HepG2 (cell line): ENCODE data around the gene TTC6. TPM values are rescaled to one million over a fixed set of nuclear protein-coding genes. Genes with fewer than 3 reads are reported as not detected.

Experiments used
- ADNP ChIP-seq: sonication (generic); formaldehyde crosslinking; IDR thresholded peaks from 2 replicates; pipeline ENCODE4 v1.4.0; 2020; ENCODE audit warnings: missing genetic modification reagents
- BHLHE40 ChIP-seq: IDR thresholded peaks from 2 replicates; pipeline ENCODE4 v1.6.1; 2011; ENCODE audit warnings: low read length, improper control_type of control experiment
- EZH2 ChIP-seq: conservative IDR thresholded peaks from 2 replicates; pipeline ENCODE4 v1.6.1; 2012; ENCODE audit warnings: mild to moderate bottlenecking, low read depth, low read length, moderate library complexity
- HMG20B ChIP-seq: conservative IDR thresholded peaks from 2 replicates; pipeline ENCODE4 v1.6.1; 2016; ENCODE audit warnings: missing genetic modification reagents, missing compliant biosample characterization
- NFAT5 ChIP-seq: sonication (generic); formaldehyde crosslinking; IDR thresholded peaks from 2 replicates; pipeline ENCODE4 v1.4.0; 2020; ENCODE audit warnings: missing genetic modification reagents
- NR2F1 ChIP-seq, 2 experiments: fragments of 450-650 bp in 1 of 2; formaldehyde crosslinking in 1 of 2; IDR thresholded peaks; 2 replicates each; pipeline versions ENCODE4 v1.5.0 to v1.6.1; 2016 to 2020; ENCODE audit warnings: mild to moderate bottlenecking in 1 of 2, missing compliant biosample characterization in 1 of 2, missing genetic modification reagents in 1 of 2, moderate library complexity in 1 of 2
- PAWR ChIP-seq: sonication (generic); formaldehyde crosslinking; IDR thresholded peaks from 2 replicates; pipeline ENCODE4 v1.4.0; 2020; ENCODE audit warnings: missing genetic modification reagents, mild to moderate bottlenecking, borderline replicate concordance
- PLRG1 ChIP-seq: fragments of 450-650 bp; conservative IDR thresholded peaks from 2 replicates; pipeline ENCODE4 v1.6.1; 2016
- SIN3B ChIP-seq: fragments of 150-350 bp; IDR thresholded peaks from 2 replicates; pipeline ENCODE4 v1.6.1; 2014; ENCODE audit warnings: low read length
- TCF12 ChIP-seq, 2 experiments: fragments of 450-650 bp in 1 of 2; sonication (generic) in 1 of 2; formaldehyde crosslinking in 1 of 2; IDR thresholded peaks; 2 replicates each; pipeline versions ENCODE4 v1.6.1 to v1.8.0; 2017 to 2022; ENCODE audit warnings: antibody characterized with exemption in 1 of 2, mild to moderate bottlenecking in 1 of 2, missing genetic modification reagents in 1 of 2, moderate library complexity in 1 of 2
- TMF1 ChIP-seq: sonication (generic); formaldehyde crosslinking; IDR thresholded peaks from 2 replicates; pipeline ENCODE4 v1.8.1; 2022; ENCODE audit warnings: low read depth, missing genetic modification reagents
- XBP1 ChIP-seq: sonication (generic); formaldehyde crosslinking; IDR thresholded peaks from 2 replicates; pipeline ENCODE4 v1.5.0; 2020; ENCODE audit warnings: missing genetic modification reagents
- ZNF251 ChIP-seq: sonication (generic); formaldehyde crosslinking; IDR thresholded peaks from 2 replicates; pipeline ENCODE4 v1.9.0; 2021; ENCODE audit warnings: mild to moderate bottlenecking, missing genetic modification reagents
- ZNF709 ChIP-seq: sonication (generic); formaldehyde crosslinking; IDR thresholded peaks from 2 replicates; pipeline ENCODE4 v1.5.0; 2020; ENCODE audit warnings: mild to moderate bottlenecking, missing genetic modification reagents
- polyA plus RNA-seq, 8 experiments: library from polyadenylated mRNA; depleted of rRNA in 3 of 8; stranded (reverse) in 7 of 8; unstranded in 1 of 8; fragments of >200 nt; fragmentation: Illumina TruSeq in 4 of 8; extraction: Trizol in 4 of 8; gene quantifications; 2 replicates each; pipeline versions ENCODE4 v1.2.1 to v1.2.3, GENCODE V29; 2011 to 2016; ENCODE audit warnings: low read depth in 4 of 8, missing spikeins in 1 of 8, mixed read lengths in 1 of 8; ENCODE audit not compliant: insufficient read depth in 1 of 8
- total RNA-seq, 5 experiments: library from RNA; depleted of rRNA; stranded (reverse); fragments of >200 nt; fragmentation: Illumina TruSeq; extraction: Trizol; gene quantifications; 2 replicates each; pipeline ENCODE4 v1.2.3, GENCODE V29; 2016; ENCODE audit warnings: low read depth in 1 of 5
- TF ChIP-seq, protein P1 (sequence below), 2 experiments: sonication (generic) in 1 of 2; formaldehyde crosslinking in 1 of 2; IDR thresholded peaks; 2 replicates each; pipeline versions ENCODE4 v1.5.1 to v1.6.1; 2011 to 2020; ENCODE audit warnings: borderline replicate concordance in 1 of 2, low read depth in 1 of 2, low read length in 1 of 2, mild to moderate bottlenecking in 1 of 2, missing genetic modification reagents in 1 of 2, moderate library complexity in 1 of 2
- TF ChIP-seq, protein P2 (sequence below): sonication (generic); formaldehyde crosslinking; IDR thresholded peaks from 2 replicates; pipeline ENCODE4 v1.4.0; 2020; ENCODE audit warnings: mild to moderate bottlenecking, missing genetic modification reagents, borderline replicate concordance

Gene TTC6
- total and polyA plus RNA-seq, 2 of the 13 experiments (the other 11 are each of a cell fraction or from before 2014, with no cell fraction given): 9.3 to 27.4 TPM

DNA sequence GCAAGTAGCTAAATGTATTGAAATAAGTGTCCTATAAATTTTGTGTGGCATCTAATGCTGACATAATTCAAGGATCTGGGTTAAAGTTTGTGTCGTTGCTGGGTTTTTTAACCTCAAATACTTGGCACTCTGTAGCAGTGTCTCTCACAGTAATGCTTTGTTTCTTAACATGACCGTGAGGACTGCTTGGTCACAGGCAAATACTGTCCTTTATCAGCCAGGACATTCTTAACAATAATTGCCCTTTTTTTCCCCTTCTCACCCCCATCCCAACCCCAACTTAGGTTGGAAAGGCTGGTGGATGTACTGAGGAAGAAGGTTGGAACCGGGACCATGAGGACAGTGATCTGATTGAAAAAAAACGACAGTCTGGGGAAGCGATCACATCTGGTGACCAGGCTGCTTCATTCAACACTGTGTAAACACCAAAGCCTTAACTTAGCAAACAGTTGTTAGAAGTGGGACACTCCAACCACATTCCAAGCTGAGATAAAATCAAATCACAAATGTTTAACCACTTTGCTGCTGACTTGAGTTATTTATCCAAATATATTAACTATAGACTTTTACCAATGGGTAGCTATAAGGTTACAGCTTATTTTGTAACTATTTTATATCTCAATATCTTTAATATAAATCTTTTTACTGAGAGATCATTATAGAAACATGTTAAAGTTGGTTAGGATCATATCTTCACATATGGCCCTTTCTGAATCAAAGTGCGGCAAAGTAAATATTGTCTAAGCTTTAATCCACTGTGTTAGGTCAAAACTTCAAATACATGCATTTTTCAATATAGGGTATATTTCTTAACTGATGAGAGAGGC, 48.6 kb upstream of the TTC6 start (continued):
- TF ChIP-seq NFAT5 (CRISPR knock-in tag): no peak
- TF ChIP-seq XBP1 (CRISPR knock-in tag): no peak; the same call in 1 of the 2 replicates
- no peak for TF ChIP-seq EZH2
- TF ChIP-seq HMG20B (CRISPR knock-in tag): peak; percentile 100
- peak; percentile 83 for TF ChIP-seq BHLHE40
- TF ChIP-seq TCF12 (IDR thresholded peaks at IDR 0.05): no peak
- TF ChIP-seq TCF12 (CRISPR knock-in tag; IDR thresholded peaks at IDR 0.05): peak; percentile 93; the same call in 1 of the 2 replicates
- TF ChIP-seq ZNF251 (CRISPR knock-in tag): no peak
- TF ChIP-seq, protein P1, sequence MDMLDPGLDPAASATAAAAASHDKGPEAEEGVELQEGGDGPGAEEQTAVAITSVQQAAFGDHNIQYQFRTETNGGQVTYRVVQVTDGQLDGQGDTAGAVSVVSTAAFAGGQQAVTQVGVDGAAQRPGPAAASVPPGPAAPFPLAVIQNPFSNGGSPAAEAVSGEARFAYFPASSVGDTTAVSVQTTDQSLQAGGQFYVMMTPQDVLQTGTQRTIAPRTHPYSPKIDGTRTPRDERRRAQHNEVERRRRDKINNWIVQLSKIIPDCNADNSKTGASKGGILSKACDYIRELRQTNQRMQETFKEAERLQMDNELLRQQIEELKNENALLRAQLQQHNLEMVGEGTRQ (IDR thresholded peaks at IDR 0.05; ENCODE audit: low read depth, low read length): no peak
- TF ChIP-seq, protein P1 (CRISPR knock-in tag; IDR thresholded peaks at IDR 0.05; ENCODE audit: borderline replicate concordance): no peak
- no peak for TF ChIP-seq SIN3B
- TF ChIP-seq, protein P2, sequence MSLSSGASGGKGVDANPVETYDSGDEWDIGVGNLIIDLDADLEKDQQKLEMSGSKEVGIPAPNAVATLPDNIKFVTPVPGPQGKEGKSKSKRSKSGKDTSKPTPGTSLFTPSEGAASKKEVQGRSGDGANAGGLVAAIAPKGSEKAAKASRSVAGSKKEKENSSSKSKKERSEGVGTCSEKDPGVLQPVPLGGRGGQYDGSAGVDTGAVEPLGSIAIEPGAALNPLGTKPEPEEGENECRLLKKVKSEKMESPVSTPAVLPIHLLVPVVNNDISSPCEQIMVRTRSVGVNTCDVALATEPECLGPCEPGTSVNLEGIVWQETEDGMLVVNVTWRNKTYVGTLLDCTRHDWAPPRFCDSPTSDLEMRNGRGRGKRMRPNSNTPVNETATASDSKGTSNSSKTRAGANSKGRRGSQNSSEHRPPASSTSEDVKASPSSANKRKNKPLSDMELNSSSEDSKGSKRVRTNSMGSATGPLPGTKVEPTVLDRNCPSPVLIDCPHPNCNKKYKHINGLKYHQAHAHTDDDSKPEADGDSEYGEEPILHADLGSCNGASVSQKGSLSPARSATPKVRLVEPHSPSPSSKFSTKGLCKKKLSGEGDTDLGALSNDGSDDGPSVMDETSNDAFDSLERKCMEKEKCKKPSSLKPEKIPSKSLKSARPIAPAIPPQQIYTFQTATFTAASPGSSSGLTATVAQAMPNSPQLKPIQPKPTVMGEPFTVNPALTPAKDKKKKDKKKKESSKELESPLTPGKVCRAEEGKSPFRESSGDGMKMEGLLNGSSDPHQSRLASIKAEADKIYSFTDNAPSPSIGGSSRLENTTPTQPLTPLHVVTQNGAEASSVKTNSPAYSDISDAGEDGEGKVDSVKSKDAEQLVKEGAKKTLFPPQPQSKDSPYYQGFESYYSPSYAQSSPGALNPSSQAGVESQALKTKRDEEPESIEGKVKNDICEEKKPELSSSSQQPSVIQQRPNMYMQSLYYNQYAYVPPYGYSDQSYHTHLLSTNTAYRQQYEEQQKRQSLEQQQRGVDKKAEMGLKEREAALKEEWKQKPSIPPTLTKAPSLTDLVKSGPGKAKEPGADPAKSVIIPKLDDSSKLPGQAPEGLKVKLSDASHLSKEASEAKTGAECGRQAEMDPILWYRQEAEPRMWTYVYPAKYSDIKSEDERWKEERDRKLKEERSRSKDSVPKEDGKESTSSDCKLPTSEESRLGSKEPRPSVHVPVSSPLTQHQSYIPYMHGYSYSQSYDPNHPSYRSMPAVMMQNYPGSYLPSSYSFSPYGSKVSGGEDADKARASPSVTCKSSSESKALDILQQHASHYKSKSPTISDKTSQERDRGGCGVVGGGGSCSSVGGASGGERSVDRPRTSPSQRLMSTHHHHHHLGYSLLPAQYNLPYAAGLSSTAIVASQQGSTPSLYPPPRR: peak; percentile 100
- peak; percentile 36 to 56; a peak in 3 of 4 replicates for TF ChIP-seq NR2F1 (CRISPR knock-in tag; IDR thresholded peaks at IDR 0.05)
- no peak for TF ChIP-seq PAWR (CRISPR knock-in tag)
- TF ChIP-seq TMF1 (CRISPR knock-in tag): peak; percentile 76; the same call in 1 of the 2 replicates
- TF ChIP-seq ZNF709 (CRISPR knock-in tag): no peak
- no peak for TF ChIP-seq PLRG1
- TF ChIP-seq ADNP (CRISPR knock-in tag): no peak
